ENCODE results near the gene TSEN15. TPM values are rescaled to one million over a fixed set of nuclear protein-coding genes. Genes with fewer than 3 reads are reported as not detected.

TSEN15 gene
- total and polyA plus RNA-seq, 9 of the 15 experiments (the other 6 are each of a cell fraction or from before 2014, with no cell fraction given), result 25.6 to 121 (median 91.3) TPM

- TF ChIP-seq PHF20 (IDR thresholded peaks at IDR 0.05; ENCODE audit: partially characterized antibody) (no peak), ZNF518B (CRISPR knock-in tag; IDR thresholded peaks at IDR 0.05) (no peak), MTA2 (IDR thresholded peaks at IDR 0.05; ENCODE audit: low read depth) (no peak), MBD1 (CRISPR knock-in tag; IDR thresholded peaks at IDR 0.05) (no peak), NCOA2 (IDR thresholded peaks at IDR 0.05; ENCODE audit: partially characterized antibody in 2 of 2) (no peak), E4F1 (CRISPR knock-in tag; IDR thresholded peaks at IDR 0.05; ENCODE audit: borderline replicate concordance) (no peak), ZNF589 (CRISPR knock-in tag; IDR thresholded peaks at IDR 0.05; ENCODE audit: low read depth) (peak; percentile 84; the same call in 1 of the 2 replicates), MYC (IDR thresholded peaks at IDR 0.05; ENCODE audit: low read depth, low read length) (no peak), MYC (CRISPR knock-in tag; IDR thresholded peaks at IDR 0.05; ENCODE audit: borderline replicate concordance, low read depth) (no peak), PREB (CRISPR knock-in tag; IDR thresholded peaks at IDR 0.05) (no peak), DLX4 (CRISPR knock-in tag; IDR thresholded peaks at IDR 0.05) (no peak), CREM (IDR thresholded peaks at IDR 0.05; ENCODE audit: low read depth) (no peak), CTCFL (IDR thresholded peaks at IDR 0.05; ENCODE audit: borderline replicate concordance, insufficient read depth, low read depth, low read length, poor library complexity, severe bottlenecking) (no peak), DDX20 (tag; IDR thresholded peaks at IDR 0.05; ENCODE audit: low read depth) (no peak), ELF4 (CRISPR knock-in tag; IDR thresholded peaks at IDR 0.05) (no peak), TCF3 (CRISPR knock-in tag; IDR thresholded peaks at IDR 0.05) (no peak)
Measured at GRCh38 chr1:184032930-184033418, 18.6 kb upstream of the TSEN15 start (continued).

All from K562 (cell line).